NCI-H2107 treated with DMSO at 0.1 percent for 48 hours (cell line): ENCODE data around the gene OR51B5.
"Not testable (repeated sequence)": the region's sequence is repeated elsewhere in the genome, so short reads cannot be mapped to it uniquely, and the experiment has no call there.

Source experiments
- DNase-seq: peaks from one replicate; lab custom pipeline; 2025; ENCODE audit not compliant: unreplicated experiment; lab: John Stamatoyannopoulos, UW

OR51B5 gene

GRCh38 chr11:5336331-5336730 is 7.0 kb downstream of the OR51B5 start:
- DNase-seq, result no peak

GRCh38 chr11:5335170-5335569 is 8.2 kb downstream of the OR51B5 start:
- no peak for DNase-seq

DNA sequence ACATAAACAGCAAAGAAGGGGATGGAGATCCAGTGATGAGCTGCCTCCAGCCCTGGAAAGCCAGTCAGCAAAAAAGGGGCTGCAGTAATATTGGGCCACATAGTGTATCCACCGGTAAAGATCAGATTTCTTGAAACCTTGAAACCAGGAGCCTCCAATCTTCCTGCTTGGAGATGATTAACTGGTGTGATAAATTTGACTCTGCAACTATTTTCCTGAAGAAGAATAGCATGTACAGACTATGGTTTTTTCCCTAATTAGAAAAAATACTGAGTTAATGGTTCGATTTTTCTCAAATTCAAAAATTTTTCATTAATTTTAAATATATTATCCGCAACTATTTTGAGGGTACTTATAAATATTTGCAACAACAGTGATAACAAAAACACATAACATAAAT is 19.1 kb downstream of the OR51B5 start, which contains the start of gene OR51B2:
OR51B2 (minus strand) TSS at position 101 of the 400 bp plus-strand sequence; CDS start at position 101, 0 bp downstream.
- no peak for DNase-seq

- no peak for DNase-seq
These were observed 26.0 kb downstream of the OR51B5 start for GRCh38 chr11:5317292-5317691.

DNA sequence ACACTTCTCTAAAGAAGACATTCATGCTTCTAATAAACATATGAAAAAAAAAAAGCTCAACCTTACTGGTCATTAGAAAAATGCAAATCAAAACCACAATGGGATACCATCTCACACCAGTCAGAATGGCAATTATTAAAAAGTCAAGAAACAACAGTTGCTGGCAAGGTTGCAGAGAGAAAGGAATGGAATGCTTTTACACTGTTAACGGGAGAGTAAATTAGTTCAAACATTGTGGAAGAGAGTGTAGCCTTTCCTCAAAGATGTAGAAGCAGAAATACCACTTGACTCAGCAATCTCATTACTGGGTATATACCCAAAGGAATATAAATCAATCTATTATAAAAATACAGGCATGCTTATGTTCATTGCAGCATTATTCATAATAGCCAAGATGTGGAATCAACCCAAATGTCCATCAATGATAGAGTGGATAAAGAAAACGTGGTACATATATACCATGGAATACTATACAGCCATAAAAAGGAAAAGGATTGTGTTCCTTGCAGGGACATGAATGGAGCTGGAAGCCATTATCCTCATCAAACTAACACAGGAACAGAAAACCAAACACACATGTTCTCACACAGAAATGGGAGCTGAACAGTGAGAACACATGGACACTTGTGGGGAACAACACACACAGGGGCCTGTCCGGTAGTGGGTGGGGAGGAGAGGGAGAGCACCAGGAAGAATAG is 29.8 kb downstream of the OR51B5 start:
- DNase-seq, result not testable (repeated sequence)

DNA sequence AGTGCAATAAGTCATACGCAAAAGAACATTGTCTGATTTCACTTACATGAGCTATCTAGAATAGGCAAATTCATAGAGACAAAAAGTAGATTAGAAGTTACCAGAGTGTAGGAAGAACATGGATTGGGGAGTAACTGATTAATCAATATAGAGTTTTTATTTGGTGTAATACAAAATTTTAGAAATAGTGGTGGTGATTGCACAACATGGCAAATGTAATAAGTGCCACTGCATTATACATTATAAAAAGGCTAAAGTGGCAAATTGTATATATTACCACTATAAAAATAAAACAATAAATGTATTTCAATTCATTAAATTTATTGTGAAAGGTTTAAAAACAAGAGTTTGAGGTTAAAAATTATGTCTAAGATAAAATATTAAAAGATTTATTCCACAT is 32.9 kb downstream of the OR51B5 start:
- DNase-seq, result no peak

GRCh38 chr11:5307256-5308019 is 35.9 kb downstream of the OR51B5 start:
- DNase-seq, result no peak

- DNase-seq, result no peak
These were observed 39.3 kb downstream of the OR51B5 start for GRCh38 chr11:5304046-5304445.

- DNase-seq, result no peak
These were observed 39.7 kb downstream of the OR51B5 start for GRCh38 chr11:5303626-5304025.

DNA sequence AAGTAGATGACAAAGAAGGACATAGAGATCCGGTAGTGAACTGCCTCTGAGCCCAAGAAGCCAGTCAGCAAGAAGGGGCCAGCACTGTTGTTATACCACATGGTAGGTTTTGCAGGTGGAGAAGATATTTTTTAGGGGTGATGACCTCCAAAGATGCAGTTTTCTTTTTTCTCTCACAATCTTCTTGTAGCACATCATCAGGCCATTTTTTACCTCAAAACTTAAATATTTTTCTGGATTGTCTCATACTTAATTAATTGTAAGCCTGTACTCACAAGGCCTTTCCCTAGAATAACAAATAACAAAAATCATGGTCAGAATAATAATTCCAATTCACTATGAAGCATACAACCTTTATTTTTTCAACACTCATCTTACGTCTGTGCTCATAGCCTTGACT is 41.5 kb downstream of the OR51B5 start, which contains the start of gene OR51B4:
OR51B4 (minus strand) TSS at position 101 of the 400 bp plus-strand sequence; CDS start at position 101, 0 bp downstream.
- no peak for DNase-seq

GRCh38 chr11:5300251-5300650 is 43.1 kb downstream of the OR51B5 start:
- no peak for DNase-seq

DNA sequence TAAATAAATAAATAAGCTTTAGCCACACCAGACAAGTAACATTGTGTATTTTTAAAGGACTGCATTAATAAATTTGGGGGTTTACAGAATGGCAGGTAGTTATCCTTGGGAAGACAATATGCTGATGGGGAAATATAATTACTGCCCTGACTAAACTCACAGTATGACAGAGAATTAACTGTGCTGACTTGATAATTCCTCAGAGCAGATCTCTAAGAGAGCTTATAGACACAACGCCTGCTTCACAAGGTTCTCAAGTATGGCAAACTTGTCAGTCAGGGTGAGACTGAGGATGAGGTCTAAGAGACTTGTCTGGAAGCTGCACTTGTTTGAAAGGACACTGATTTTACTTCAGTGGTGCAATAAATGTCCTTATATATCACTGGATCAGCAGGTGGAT is 44.9 kb downstream of the OR51B5 start:
- DNase-seq, result no peak

- DNase-seq, result no peak
These were observed 45.5 kb downstream of the OR51B5 start for GRCh38 chr11:5297721-5298323.

GRCh38 chr11:5294342-5294995 is 48.9 kb downstream of the OR51B5 start:
- not testable (repeated sequence) for DNase-seq

DNA sequence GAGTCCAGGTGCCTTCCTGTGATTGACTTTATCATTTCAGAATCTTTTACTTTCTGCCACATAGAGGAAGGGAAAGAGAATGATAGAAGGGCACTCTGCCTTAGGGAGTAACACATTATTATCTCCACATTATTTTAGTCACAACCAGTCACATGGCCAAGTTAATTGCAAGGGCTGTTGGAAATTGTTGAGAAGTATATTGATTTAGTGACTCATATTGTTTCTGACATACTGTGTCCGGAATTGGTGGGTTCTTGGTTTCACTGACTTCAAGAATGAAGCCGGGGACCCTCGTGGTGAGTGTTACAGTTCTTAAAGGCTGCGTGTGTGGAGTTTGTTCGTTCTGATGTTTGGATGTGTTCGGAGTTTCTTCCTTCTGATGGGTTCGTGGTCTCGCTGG is 50.3 kb downstream of the OR51B5 start:
- no peak for DNase-seq
